Activated CD4-positive, alpha-beta T cell treated with anti-CD3 and anti-CD28 coated beads for 36 hours (primary cell): ENCODE data around the gene GLYATL3. TPM values are rescaled to one million over a fixed set of nuclear protein-coding genes. Genes with fewer than 3 reads are reported as not detected.

Experiments used
- ATAC-seq: fragments of 200-7000 bp; cut with Tn5 transposase; one replicate; pipeline ENCODE4 v1.10.0; 2021; ENCODE audit warnings: mild to moderate bottlenecking, moderate library complexity
- CTCF ChIA-PET: fragments of 350-600 bp; sonication (Branson Sonifier 250); formaldehyde crosslinking; loops from one replicate; lab custom pipeline; 2021; ENCODE audit warnings: antibody characterized with exemption; lab: Charles Lee
- POLR2A ChIA-PET: fragments of 350-600 bp; sonication (Branson Sonifier 250); formaldehyde crosslinking; loops from one replicate; lab custom pipeline; 2021; ENCODE audit warnings: antibody characterized with exemption, inconsistent platforms; lab: Charles Lee
- DNase-seq: peaks from one replicate; pipeline ENCODE4 v3.0.0-alpha.2; 2020
- H3K27ac Mint-ChIP-seq: one replicate; pipeline ENCODE4 v1.8.0; 2021; ENCODE audit warnings: mixed read lengths
- H3K27me3 Mint-ChIP-seq: one replicate; pipeline ENCODE4 v1.8.0; 2021; ENCODE audit warnings: mixed read lengths
- H3K36me3 Mint-ChIP-seq: one replicate; pipeline ENCODE4 v1.8.0; 2021; ENCODE audit warnings: low read depth, mixed read lengths
- H3K4me1 Mint-ChIP-seq: one replicate; pipeline ENCODE4 v1.8.0; 2021; ENCODE audit warnings: mixed read lengths
- H3K4me3 Mint-ChIP-seq: one replicate; pipeline ENCODE4 v1.8.0; 2021; ENCODE audit warnings: mild to moderate bottlenecking, moderate library complexity, mixed read lengths
- H3K9me3 Mint-ChIP-seq: one replicate; pipeline ENCODE4 v1.8.0; 2021; ENCODE audit warnings: low read depth, mixed read lengths
- intact Hi-C, 2 experiments: fragments of 100-400 bp; cut with DNase I in 1 of 2; cut with micrococcal nuclease in 1 of 2; formaldehyde crosslinking; loops; one replicate each; pipeline versions ENCODE4 v1.14.2 to v1.15.1; 2022 to 2024; cut with DNase I, micrococcal nuclease
- total RNA-seq, 2 experiments: library from RNA; stranded (reverse); gene quantifications; one replicate each; pipeline ENCODE4 v1.2.3, GENCODE V29; 2021

GLYATL3 gene
- total RNA-seq, 2 experiments from 2014 or later, result not detected

- Mint-ChIP-seq H3K4me3 (no peak overlapping the region), H3K36me3 (no peaks in the 10 kb centered on the region), H3K9me3 (no peaks in the 10 kb centered on the region), H3K4me1 (no peaks in the 10 kb centered on the region), H3K27ac (no peak overlapping the region), H3K27me3 (peaks cover 14% of the 10 kb centered on the region)
- intact Hi-C loops, result no loop called here
- POLR2A ChIA-PET, result no interaction called here
- DNase-seq (no peak), ATAC-seq (no peak)
- CTCF ChIA-PET, result no interaction called here
Observed at GRCh38 chr6:49564552-49564951, 64.8 kb downstream of the GLYATL3 start.

GRCh38 chr6:49565261-49565660, 65.5 kb downstream of the GLYATL3 start:
- H3K4me3 Mint-ChIP-seq, result no peak overlapping the region
- ATAC-seq (no peak), DNase-seq (no peak)
- no peaks in the 10 kb centered on the region for H3K4me1 Mint-ChIP-seq
- intact Hi-C loops, result no loop called here
- POLR2A ChIA-PET, result no interaction called here
- CTCF ChIA-PET, result interaction anchor here (1.3 kb wide), 1 partner anchor 12 kb away, joined by 3 read pairs; no protein-coding TSS in a partner anchor
- H3K27me3 Mint-ChIP-seq, result peaks cover 14% of the 10 kb centered on the region
- H3K9me3 Mint-ChIP-seq, result no peaks in the 10 kb centered on the region
- H3K36me3 Mint-ChIP-seq, result no peaks in the 10 kb centered on the region
- H3K27ac Mint-ChIP-seq, result no peak overlapping the region

- ChIA-PET POLR2A (no interaction called here), CTCF (interaction anchor here (1.3 kb wide), 1 partner anchor 13 kb away, joined by 3 read pairs; no protein-coding TSS in a partner anchor)
- no peak overlapping the region for H3K27ac Mint-ChIP-seq
- no peaks in the 10 kb centered on the region for H3K36me3 Mint-ChIP-seq
- H3K9me3 Mint-ChIP-seq, result no peaks in the 10 kb centered on the region
- DNase-seq (no peak), ATAC-seq (no peak)
- peaks cover 12% of the 10 kb centered on the region for H3K27me3 Mint-ChIP-seq
- intact Hi-C loops, result no loop called here
- no peaks in the 10 kb centered on the region for H3K4me1 Mint-ChIP-seq
- no peak overlapping the region for H3K4me3 Mint-ChIP-seq
Observed at GRCh38 chr6:49565855-49566254, 66.1 kb downstream of the GLYATL3 start.

GRCh38 chr6:49570474-49571079, 70.9 kb downstream of the GLYATL3 start:
- no peak for ATAC-seq
- H3K4me1 Mint-ChIP-seq, result no peaks in the 10 kb centered on the region
- DNase-seq, result no peak
- no peaks in the 10 kb centered on the region for H3K36me3 Mint-ChIP-seq
- H3K27ac Mint-ChIP-seq, result no peak overlapping the region
- H3K9me3 Mint-ChIP-seq, result no peaks in the 10 kb centered on the region
- H3K4me3 Mint-ChIP-seq, result no peak overlapping the region
- peaks cover 2% of the 10 kb centered on the region for H3K27me3 Mint-ChIP-seq
- intact Hi-C loops, result no loop called here
- ChIA-PET CTCF (interaction anchor here (1.0 kb wide), 1 partner anchor 38 kb away, joined by 6 read pairs; no protein-coding TSS in a partner anchor), POLR2A (no interaction called here)

GRCh38 chr6:49576618-49577017, 76.9 kb downstream of the GLYATL3 start:
- ChIA-PET CTCF (no interaction called here), POLR2A (no interaction called here)
- no peak for ATAC-seq
- Mint-ChIP-seq H3K36me3 (no peaks in the 10 kb centered on the region), H3K4me3 (no peak overlapping the region), H3K9me3 (no peaks in the 10 kb centered on the region), H3K27ac (no peak overlapping the region), H3K4me1 (no peaks in the 10 kb centered on the region), H3K27me3 (no peaks in the 10 kb centered on the region)
- DNase-seq, result no peak
- intact Hi-C loops, result no loop called here

Other genes starting within 250 kb of the GLYATL3 start
- gene MMUT, start 36.7 kb upstream of the GLYATL3 start, total RNA-seq, result 10 to 100 TPM; 10.5 to 14.8 TPM
- gene CENPQ, start 36.6 kb upstream of the GLYATL3 start, total RNA-seq, result 10 to 100 TPM; 14.1 to 16.6 TPM
- gene C6orf141, start 50.7 kb downstream of the GLYATL3 start, total RNA-seq, result 1 to 10 TPM; 1.1 TPM
- gene RHAG, start 136.9 kb downstream of the GLYATL3 start, total RNA-seq, result not detected
- gene CRISP2, start 213.6 kb downstream of the GLYATL3 start, total RNA-seq, result not detected
- gene CRISP3, start 244.5 kb downstream of the GLYATL3 start, total RNA-seq, result not detected